Measurements from ENCODE around the gene MBNL2.

The MBNL2 gene

DNA sequence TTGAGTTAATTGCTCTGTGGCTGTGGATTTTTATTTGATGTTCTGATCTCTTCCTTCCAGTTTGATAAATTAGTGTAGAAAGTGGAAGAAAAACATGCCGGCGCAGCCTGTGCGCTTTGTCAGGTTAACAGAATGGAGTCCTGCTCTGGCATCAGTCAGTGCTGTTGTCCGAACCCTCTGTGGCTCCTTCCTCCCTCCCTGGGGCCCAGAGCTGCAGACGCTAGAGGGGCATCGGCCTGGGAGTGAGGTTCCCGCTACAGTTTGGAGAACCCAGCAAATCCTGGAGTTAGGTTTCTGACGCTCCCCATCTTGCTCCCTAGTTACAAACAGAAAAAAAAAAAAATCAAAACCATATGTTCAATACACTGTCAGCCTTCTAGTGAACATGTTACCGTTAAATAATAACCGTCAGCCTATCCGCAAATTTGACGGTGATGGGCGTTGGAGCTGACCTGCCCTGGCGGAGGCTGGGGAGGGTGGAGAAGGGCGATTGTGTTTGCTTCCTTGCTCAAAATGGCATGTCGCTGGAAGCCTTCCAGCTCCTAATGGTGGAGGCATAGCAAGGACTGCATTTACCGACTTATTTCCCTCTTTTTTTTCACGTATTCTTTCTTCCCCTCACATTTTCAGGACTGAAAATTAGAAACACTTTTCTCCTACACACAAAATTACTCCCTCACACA is 13.6 kb downstream of the MBNL2 start:
- DNase-seq = no peak

DNA sequence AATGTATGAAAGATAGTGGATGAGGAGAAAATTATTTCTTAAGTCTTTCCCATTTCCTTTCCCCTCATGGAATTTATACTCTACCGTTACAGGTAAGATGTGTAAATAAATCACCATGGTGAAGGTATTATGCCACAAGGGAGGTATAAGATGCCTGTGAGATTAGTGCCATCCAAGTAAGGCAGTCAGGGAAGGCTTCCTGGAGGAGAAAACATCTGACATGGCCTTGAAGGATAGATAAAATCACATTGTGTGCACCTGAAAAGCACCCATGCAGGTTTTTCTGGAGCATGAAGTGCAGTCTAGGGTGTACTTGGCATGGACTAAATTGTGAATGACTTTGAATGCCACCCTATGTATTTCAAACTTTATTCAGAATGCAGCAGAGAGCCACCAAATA is 15.3 kb downstream of the MBNL2 start:
- DNase-seq = no peak

- no peak for DNase-seq
Measured at GRCh38 chr13:97238432-97238831, 16.3 kb downstream of the MBNL2 start.

DNA sequence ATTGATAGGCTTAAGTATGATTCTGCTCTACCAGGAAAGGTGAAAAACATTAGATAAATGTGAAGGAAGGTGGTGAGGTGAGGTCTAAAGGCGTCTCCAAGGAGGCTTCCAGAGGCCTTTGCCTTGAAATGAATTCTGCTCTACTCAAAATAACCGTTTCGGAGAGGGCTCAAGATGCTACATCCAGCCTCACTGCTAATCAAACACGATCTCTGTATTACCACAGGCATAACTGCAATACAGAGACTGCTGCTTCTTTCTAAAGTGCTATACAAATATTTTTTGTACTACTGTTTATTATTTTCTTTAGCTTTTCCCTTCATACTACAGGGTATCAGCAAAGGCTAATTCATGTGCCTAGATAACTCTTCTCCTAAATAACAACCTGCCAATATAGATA is 16.8 kb downstream of the MBNL2 start:
- no peak for DNase-seq

DNA sequence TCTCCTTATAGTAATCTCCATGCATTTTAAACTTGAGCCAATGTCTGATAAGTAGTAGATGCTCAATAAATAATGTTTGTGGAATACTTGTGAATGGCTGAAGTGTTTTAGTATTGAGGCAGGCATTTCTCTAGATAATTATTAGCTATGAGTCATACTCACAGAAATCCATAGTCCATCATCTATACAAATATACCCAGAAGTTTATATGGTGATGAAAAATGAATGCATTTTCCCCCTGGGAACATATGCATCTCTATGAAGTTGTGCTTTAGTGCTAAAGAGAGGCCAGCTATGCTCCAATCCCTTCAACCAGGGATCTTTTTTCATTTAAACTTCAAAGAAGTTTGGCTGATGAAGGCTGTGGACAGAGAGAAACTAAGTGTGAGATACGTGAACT is 17.2 kb downstream of the MBNL2 start:
- no peak for DNase-seq

DNA sequence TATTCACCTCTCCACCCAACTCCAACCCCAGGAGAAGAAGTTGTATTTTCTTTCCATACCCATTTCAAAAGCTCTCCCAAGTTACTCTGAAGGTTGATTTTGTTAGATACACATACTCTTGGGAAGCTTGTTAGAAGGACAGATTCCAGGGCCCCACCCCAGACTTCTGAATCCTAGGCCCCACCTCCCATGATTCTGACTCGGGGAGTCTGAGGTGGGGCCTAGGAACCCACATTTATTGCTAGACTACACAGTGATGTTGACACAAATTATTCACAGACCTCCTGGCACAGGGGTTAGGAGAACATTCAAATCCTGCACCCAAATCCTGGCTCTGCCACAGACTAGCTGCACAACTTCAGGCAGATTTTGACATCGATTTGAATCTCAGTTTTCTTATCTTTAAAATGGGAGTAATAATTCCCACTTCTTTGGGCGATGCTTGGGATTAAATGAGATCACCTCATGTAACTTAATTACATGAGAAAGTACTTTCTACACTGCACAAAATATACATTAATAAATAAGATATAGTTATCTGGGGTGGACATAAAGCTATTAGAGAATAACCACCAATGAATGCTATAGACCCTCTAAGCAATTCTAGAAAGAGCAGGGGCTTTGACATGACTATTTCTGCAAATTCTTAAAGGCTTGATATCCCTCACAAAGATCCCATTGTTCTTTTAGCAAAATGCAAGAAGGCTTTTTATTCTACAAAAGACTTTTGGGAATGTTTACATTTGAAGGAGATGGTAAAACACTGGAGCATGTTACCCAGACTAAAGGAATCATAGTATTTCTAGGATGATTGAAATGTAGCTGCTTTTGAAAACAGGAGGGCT is 18.0 kb downstream of the MBNL2 start:
- no peak for DNase-seq

DNA sequence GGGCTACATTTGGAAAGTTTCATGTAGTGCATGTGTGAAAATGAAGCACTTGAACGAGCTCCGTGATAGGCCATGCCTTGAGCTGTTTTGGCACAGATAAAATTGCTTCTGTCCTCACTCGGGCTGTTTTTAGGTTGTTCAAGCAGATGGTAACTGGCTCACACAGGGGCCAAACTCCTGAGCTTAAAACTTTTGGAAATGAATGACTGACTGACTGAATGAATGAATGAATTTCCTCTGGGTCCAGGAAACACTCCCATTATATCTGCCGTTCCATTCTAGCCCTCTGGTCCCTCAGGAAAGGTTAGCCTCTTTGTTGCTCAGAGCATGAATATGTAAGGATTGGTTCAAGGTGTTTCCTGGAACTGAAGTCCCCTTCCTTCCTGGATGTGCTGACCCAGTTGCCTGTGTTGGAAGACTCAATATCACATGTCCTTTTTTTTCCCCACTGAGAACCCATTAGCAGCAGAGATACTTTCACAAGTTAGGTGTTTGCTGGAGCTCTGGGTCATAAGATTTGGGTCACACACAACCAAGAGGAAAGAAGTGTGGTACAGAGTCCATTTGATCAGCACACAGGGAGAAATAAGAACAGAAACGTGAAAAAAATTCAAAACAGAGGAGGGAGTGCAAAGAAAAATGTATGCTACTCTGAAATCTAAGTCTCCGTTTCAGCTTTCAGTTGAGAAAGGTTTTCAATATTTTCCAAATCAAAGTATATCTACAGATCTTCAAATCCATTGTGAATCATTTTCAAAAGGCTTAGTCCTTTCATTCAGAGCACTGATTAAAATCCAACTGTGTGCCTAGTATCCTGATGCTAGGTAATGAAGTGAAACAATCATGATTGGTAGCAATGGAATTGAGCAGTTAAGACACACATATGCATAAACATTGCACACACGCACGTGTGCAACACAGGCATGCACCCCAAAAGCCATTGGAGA is 18.9 kb downstream of the MBNL2 start:
- no peak for DNase-seq

DNA sequence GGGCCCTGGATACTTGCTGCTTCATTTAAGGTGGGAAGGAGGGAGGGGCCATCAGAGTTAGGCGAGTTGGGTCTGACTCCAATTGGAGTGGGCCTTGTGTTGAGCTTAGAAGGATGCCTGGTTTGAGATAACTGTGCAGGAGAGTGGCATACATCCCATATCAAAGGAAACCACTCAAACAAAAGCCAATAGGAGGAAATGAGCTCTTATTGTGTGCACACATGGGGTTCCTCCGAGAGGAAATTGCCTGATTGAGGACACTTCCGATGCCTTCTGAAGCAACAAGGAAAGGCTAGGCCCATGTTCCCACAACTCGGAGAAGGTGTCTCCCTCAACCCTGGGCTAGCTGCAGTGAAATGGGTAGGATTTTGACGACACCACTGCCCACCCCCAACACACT is 19.6 kb downstream of the MBNL2 start:
- DNase-seq = no peak

- no peak for DNase-seq
Measured at GRCh38 chr13:97242755-97243497, 20.8 kb downstream of the MBNL2 start.

DNA sequence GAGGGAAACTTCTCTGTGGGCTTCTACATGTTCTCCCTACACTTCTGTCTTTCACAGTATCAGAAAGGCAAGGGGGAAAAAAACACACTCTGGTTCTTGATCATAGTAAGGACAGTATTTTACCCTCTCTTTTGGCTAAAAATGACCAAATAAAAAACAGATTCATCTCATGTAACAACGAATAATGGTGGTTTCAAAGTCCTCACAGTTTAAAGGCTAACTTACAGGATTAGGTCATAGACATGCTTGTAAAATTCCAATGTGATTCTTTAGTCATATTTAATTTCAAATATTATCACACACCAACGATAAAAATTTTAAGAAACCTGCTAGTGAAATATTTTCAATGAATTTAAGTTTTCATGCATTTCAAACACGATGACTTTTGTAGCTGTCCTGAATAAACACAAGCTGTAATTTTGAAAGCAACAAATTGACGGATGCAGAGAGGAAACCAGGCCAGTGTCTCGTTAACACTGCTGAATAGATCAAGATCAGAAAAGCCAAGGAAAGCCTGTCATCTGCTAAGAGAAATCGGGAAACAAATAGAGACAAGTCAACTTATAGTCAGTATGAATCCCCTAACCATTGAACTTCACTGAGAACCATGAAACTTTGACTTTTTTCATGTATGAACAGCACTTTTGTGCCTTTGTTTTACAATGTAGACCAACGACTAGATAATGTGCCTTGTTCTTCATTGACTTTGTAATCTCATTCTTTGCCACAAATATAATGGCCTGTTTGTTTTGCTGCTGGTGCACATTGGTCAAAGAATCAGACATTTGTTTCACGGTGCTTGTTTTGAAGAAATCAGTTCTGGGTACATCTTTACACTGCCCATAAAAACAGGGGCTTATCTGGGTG is 22.0 kb downstream of the MBNL2 start:
- DNase-seq = no peak

- no peak for DNase-seq
Measured at GRCh38 chr13:97245011-97245410, 22.9 kb downstream of the MBNL2 start.

DNA sequence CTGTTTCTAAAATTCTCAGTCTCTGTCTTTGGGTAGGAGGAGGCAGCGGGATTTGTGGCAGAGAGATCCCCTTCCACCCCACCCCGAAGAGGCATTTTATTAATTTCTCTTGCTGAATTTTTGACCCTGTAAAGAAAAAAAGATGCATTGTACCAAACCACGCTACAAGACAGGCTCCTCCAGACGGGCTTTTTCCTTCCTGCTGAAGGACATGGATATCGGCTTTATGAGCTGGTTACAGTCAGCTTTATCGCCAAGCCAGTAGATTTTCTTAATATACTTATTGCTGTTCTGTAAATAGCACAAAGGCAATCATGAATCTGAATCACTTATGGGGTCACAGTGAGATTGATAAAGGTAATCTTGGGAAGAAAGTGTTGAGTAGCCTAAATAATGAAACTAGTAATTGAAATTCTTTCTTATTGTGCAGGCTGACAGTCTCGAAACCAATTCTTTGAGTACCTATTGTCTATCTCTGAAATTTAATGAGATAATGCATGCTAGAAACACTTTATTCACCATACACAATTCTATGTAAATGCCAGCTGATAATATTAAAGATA is 24.5 kb downstream of the MBNL2 start:
- DNase-seq = no peak

DNA sequence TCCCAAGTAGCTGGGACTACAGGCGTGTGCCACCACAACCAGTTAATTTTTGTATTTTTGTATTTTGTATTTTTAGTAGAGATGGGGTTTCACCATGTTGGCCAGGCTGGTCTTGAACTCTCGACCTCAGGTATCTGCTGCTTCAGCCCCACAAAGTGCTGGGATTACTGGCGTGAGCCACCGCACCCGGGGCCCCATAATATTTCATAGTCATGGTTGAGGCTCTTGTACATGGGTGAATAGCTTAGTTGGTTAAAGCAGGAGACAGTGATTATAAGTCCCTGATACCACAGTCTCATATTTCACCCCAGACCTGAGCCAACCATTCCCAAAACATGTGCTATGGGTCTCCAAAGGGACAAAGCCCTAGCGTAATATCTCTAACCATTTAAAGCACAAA is 26.1 kb downstream of the MBNL2 start:
- DNase-seq = no peak

DNA sequence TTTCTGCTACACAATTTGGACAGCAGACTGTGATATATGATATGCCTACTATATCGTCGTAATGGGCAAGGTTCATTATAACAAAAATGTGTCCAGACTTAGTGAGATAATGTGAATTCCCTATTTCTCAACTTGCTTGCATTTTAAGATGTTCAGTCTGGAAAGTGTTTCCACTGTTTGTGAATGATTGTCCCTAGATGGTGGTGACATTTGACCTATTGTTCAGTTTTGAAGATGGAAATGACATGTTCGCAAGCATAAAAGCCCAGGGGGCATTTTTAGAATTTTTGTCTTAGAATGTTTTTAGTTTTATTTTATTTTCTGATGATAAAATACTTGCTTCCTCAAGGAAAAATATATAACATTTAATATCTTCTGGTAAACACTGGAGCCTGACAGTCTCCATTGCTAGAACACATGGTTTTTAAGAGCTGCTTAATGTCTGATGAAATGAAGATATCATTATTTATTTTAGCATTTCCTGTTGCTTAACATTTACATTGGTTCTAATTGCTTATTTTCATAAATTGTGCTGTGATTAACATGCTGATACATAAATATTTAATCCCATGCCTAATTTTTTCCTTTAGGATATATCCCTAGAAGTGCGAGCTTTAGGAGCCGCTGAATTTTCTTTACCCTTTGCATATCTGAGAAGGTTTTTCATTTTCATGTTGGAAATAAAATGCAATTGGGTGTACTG is 27.1 kb downstream of the MBNL2 start:
- DNase-seq = no peak

DNA sequence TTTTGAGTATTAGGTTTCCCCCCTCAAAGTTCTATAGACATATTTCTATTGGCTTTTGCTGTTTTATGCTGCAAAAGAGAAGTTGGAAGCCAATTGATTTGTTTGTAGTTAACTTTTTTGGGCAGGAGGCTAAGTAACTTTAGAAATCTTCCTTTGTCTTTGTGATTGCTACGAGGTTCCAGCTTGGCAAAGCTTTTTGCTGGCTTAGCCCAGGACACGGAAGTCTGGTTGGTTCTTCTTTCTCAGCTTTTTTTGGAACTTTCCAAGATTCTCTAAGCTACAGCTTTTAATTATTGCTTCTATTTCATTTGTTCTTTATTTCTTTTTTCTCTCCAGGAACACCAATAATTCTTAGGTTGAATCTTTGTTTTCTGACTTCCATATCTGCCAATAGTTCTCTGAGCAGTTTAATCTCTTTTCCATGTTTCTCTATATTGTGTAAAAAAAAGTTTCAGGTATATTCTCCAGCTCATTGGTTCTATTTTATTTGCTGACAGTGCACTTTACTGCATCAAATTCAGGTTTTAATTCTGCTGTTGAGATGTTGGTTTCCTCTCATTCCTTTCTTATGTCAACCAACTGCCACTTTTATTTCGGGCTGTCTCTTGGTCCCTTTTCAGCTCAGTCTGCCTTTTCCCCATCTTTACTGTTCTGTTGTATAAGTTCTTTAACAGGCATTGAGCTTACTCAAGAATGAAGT is 27.8 kb downstream of the MBNL2 start:
- no peak for DNase-seq

- no peak for DNase-seq
Measured at GRCh38 chr13:97250560-97250959, 28.4 kb downstream of the MBNL2 start.

- no peak for DNase-seq
Measured at GRCh38 chr13:97252735-97253134, 30.6 kb downstream of the MBNL2 start.

- no peak for DNase-seq
Measured at GRCh38 chr13:97253581-97254293, 31.6 kb downstream of the MBNL2 start.

DNA sequence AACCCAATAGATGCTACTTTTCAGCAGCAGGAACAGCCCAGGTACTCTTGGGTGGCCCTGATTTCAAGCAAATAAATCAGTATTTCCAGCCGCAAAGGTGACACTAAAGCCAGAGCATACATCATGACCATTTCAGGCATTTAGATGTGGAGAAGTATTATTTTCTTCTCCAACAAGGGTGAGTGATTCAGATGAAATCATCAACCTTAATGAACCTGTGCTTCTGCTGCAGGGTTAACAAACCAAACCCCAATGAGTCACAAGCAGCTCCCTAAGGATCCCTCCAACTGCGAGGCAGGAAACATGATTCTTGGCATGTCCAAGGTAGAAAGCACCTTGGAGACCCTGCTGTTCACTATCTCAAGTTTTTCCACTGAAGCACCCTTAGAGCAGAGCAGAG is 32.7 kb downstream of the MBNL2 start:
- no peak for DNase-seq
